CD4-positive, alpha-beta T cell treated with Interleukin-4 for 4 hours (primary cell): ENCODE data around the gene HOXC10.
A peak's percentile ranks its signal among the peaks of the same experiment; 100 is the strongest.

ENCODE experiments used
- DNase-seq: peaks from one replicate; pipeline ENCODE4 v3.0.0-alpha.2; 2020

Gene HOXC10

DNA sequence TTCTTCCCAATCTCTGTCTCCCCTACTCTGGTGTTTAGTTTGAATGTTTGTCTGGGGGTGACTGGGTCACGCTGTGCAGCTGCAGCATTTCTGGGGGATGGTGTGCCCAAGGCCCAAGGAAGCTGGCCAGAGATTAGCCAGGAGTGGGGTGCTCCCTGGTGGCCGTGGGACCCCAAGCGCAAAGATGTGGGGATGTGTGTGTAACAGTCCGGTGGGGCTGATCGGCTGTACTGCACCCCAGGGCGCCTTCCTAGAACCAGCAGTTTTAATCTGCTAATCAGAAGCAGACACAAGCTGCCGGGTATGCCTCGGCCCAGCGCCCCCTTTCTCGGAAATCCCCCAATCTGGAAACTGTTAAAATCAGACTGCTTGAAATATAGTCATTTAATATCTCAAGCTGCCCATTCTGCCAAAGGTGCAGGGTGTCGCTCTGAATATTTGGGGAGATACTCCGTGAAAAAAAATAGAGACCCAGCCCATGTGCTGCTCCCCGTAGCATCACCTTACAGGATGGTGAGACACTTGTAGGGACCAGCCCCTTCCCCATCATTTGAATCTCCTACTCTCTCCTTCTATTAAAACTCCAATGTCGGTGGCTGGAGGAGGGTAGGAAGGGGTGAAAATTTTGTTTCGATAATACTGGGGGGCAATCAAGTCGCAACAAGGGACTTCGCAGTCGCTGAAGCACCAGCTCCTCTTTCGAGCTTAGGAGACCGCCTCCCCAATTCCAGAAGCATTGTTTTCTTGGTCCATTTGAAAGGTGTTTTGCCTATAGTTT, 19.3 kb downstream of the HOXC10 start:
- DNase-seq: no peak

DNA sequence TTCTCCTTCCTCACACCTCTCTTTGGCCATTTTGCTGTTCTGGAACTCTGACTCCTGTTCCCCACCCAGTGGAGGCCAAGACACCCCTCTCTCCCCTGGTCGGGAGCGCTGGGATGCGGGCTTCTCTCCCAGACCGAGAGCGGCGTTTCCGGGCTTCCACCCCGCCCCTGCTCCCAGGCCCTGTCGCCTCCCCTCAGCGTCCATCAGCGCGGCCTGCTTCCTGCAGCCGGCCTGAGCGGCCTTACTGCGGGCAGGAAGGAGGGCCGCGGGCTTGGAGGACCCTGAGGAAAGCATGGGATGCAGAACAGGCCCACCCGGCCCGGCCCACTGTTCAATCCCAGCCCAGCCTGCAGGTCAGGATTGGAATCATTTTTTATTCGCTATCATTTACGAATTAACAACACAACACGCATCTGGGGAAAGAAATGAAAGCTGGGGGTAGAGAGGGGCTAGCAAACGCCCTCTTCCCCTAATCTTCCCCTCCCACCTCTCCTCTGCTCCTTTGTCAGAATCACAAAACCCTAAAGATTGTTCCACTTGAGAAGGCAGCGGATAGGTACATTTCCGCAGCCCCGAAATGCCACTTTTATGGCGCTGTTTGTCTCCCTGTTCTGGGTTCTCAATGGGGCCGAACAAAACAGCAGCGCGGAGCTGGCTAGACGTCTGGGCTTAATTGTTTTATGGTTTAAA, 20.0 kb downstream of the HOXC10 start:
- DNase-seq: no peak

DNA sequence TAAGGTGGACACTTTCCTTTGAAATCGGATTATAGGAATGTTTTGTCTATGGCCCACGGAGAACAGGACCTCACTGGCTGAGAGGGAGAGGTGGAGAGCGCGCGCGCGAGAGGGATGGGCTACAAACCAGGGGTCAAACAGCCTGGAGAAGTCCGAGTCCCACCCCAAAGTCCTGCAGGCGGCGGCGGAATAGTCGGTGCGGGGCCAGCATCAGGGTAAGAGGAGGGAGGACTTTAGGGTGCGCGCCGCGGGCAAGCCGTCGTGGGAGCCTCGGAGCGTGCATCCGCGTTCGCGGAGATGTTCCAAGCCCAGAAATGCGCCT, 20.5 kb downstream of the HOXC10 start:
- no peak for DNase-seq

DNA sequence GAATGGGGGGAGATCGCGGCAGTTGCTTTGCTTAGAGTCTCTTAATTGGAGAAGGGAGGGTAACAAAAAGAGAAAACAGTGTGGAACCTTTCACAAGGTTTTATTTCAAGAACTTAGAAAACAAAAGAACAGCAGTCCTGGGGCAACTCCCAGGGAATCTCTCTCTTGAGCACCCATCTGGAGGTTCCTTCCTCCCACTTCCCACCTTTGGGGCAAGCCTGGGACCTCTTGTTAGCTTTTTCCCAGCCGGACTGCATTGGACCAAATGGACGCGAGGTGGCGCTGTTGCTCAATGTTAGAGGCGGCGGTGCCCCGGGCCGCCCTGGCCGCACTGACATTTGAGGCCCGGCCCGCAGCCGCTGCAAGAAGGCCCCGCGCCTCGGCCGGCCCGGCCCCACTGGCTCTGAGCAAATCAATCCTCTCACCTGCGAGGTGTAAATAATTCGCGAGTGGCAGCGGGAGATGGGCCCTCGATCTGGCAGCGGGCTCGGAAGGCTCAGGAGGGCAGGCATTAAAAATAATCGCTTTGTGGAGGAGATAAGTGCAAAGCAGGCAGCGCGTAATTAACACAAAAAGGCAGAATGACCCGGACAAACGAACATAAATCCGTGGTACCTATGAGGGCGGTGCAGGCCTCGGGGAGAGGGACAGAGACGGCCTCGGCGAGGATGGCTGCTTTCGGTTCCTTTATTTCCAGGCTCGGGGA, 21.1 kb downstream of the HOXC10 start:
- peak; percentile 77 for DNase-seq

DNA sequence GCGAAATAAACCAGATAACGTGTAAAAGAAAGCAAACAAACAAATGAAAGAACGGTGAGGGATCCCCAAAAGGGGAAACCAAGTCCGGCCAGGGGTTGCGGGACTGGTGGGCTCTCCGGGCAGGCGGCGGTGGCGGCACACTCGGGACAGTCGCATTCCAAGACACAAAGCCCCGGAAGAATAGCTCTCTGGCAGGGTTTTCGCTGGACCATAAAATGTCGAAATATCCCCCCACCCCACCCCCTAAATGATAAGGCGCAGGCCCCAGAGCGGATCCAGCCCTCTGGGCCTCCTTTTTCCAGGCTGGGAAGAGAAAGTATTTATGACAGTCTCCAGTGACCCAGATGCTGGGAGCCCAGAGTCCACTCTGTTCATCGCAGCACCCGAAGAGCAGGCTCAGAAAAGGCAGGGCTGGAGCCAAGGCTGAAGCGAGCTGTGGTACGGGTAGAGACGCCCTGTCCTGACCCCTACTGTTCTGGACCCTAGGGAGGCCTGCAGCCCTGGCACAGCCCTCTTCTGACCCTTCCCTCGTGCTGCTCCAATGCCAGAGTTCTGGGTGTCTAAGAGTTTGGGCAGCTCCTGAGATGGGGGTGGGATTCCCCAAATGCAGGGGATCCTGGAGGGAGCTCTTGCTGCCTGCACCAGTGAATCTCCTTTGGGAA, 21.7 kb downstream of the HOXC10 start:
- no peak for DNase-seq

DNA sequence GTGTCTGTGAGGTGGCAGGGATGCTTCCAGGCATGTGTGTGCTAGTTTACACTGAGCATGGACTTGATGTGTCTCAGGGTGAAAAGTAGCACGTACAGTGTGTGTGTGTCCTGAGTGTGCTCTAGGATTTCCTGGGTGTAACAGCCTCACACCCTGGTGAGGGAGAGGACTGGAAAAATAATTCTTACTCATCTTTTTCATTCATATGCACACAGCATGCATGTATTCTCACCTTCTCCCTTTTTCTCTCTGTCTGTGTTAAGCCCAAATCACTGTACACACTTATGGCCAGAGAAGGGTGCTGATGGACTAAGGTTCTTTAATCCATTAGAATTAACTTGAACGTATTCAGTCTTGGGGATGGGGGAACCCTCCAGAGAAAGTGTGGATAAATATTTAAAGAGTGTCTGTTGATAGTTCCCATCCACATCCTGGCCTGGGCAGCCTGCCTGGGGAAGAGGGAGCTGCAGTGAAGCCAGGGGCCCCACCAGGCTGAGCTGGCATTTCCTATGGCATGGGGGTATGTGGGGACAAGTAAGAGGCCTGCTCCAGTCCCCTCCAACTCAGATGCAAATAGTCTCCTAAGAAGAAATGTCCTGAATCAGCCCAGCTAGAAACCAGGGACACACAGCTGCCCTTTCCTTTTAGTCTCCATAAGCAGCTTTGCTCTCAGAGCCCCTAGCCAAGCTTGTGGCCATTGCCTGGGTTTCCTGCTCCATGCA, 22.8 kb downstream of the HOXC10 start:
- DNase-seq: no peak

DNA sequence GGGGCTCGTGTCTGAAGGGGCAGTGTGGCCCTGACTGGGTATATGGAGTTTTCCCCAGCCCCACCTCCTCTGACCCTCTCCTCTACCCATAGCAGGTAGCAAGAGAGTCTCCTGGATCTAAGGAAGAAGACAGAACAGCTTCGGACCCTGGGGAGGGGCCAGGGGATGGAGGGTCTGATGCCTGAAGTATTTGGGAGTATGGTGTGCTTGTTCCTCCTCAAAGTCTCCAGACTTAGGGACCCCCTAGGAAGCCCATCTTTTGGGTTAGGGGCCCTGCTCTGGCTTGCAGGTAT, 23.3 kb downstream of the HOXC10 start:
- no peak for DNase-seq

DNA sequence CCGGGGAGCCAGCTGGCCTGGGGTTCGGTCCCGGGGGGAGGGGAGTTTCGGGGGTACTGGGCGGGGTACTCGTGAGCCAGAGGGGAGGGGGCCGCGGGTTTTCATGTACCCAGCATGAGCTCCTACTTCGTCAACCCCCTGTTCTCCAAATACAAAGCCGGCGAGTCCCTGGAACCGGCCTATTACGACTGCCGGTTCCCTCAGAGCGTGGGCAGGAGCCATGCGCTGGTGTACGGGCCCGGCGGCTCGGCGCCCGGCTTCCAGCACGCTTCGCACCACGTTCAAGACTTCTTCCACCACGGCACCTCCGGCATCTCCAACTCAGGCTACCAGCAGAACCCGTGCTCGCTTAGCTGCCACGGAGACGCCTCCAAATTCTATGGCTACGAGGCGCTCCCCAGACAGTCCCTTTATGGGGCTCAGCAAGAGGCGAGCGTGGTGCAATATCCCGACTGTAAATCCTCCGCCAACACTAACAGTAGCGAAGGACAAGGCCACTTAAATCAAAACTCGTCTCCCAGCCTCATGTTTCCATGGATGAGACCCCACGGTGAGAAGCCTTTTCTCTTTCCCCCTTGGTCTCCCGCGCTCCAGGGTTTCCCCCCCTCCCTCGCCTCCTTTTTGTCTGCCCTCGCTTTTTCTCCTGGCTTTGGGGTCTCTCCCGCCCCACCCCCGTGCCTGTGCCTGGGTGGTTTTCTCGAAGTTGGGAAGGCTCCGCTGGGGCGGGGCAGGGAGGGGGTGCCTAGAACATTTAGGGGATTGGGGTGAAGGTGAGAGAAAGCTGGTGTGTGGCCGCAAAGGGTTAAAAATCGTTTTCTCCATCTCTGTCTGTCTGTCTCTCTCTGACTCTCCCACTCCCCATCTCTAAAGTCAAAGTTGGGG, 24.5 kb downstream of the HOXC10 start:
- DNase-seq: no peak

DNA sequence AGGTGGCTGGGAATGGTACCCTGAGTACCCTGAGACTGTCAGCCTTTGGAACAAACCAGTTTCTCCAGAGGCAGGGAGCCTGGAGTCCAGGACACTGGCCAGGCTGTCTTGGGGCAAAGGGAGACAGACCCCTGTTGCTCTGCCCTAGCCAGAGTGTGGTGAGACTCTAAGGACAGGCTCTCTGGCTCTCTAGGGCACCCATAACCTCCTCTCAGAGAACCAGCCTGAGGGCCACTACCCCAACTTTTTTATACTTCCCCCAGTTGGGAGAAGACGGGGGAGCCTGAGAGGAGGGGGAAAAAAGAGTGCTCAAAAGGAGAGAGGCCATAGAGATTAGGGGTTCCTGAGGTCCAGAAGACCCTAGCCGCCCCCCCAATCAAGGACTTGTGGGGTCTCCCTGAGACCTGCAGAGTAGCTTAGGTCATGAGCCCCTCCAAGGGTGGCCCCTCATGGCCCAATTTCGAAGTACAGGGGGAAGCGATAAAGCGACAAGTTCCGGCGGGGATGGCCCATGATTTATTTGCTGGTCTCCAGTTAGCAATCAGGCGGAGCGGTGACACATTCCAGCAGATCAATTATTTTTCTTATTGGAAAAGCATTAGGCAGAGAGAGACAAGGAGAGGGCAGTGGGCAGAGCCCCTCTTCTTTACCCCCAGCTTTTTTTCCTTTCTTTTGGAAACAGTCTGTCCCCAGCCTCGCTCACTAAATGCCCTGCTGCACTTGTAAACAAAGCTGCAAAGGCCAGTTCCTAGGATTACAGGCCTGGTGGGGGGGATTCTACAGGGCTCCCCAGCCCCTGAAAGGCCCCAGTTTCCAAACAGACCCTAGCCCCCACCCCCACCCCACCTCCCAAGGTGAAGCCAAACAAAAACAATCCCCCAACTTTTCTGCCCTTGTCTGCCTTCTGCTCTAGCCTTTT, 25.4 kb downstream of the HOXC10 start:
- no peak for DNase-seq

DNA sequence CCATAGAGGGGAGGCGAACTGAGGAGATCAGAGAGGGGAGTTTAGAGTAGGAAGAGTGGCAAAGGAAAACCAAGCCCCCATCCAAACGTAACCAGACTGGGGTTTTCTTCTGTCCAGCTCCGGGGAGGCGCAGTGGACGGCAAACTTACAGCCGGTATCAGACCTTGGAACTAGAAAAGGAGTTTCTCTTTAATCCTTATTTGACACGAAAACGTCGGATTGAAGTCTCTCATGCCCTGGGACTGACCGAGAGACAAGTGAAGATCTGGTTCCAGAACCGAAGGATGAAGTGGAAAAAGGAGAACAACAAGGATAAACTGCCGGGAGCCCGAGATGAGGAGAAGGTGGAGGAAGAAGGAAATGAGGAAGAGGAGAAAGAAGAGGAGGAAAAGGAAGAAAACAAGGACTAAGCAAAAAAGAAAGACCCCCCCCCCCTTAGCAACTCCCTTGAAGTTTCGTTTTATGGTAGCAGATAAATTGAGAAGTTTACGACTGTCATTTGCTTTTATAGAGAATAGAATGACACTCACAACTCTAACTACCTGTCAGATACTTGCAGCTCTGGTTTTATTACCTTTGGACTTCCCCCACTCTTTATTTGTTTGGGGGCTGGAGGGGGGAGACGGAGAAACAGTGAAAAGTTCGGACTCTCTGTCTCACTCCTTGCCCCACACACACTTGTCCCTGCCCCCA, 26.2 kb downstream of the HOXC10 start:
- no peak for DNase-seq

DNA sequence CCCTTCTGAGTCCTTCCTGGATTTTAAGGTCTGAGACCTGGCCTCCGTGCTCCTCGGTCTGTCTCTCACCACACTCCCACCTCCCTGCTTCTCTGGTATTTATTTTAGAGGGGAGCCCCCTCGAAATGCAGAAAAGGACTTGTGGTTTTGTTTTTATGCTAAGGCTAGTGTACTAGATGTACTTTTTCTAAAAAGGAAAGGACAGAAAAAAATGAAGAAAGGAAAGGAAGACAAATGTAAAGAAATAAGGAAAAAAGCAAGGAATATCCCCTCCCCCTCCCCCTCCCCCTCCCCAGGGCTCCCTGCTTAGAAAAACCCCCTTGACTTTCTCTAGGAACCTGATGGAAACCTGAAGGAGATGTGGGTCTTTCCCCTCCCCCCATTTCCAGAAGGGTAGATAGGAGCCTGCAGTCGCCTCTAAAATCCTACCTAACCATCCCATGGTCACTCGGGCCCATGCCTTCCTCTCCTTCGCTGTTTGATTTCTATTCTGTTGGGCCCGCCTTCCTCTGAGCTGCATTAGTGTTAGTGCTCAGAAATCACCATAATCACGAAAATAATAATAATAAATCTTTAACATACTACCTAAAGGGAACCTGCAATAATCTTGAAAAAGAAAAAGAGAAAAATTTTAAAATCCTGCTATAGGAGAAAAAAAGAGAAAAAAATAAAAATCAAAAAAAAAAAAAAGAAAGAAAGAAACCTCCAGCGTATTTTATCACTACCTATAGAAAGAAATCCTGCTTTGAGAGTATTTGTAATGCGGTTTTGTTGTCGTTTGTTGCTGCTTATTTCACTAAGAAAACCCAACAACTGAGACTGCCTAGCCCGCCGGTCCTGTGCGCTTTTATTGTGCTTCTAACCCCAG, 27.0 kb downstream of the HOXC10 start:
- DNase-seq: no peak

DNA sequence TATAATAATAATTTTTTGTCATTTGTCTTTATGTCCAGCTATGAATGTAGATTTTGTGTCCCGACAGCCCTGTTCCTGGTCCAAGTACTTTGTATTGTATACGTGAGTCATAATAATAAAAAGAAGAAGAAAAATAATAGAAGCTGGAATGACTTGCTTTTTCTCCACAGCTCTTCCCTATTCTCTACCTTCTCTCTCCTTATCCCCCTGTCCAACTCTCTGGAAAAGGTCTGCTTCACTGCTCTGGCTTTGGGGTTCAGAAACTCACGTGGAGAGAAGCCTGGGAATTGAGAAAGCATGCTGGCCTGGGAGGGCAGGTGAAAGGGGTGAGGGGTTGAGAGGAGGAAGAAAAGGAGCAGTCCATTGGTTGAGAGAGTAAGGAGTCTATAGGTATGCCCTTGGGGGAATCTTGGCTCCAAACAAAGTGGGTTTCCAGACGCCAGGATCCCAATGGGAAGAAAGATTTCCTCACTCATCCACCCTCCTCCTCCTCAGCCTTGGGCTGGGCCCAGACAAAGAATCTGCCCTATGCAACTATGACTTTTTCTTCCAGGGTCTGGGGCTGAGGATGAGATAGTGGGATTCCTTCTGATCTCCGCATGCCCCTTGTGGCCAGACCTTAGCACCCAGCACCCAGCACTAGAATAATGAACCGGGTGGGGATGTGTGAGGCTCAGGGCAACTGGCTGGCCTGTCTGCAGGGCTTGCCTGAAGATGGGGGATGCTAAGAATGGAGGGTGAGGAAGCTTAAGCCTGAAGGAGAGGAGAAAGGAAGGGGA, 27.9 kb downstream of the HOXC10 start:
- DNase-seq: no peak

DNA sequence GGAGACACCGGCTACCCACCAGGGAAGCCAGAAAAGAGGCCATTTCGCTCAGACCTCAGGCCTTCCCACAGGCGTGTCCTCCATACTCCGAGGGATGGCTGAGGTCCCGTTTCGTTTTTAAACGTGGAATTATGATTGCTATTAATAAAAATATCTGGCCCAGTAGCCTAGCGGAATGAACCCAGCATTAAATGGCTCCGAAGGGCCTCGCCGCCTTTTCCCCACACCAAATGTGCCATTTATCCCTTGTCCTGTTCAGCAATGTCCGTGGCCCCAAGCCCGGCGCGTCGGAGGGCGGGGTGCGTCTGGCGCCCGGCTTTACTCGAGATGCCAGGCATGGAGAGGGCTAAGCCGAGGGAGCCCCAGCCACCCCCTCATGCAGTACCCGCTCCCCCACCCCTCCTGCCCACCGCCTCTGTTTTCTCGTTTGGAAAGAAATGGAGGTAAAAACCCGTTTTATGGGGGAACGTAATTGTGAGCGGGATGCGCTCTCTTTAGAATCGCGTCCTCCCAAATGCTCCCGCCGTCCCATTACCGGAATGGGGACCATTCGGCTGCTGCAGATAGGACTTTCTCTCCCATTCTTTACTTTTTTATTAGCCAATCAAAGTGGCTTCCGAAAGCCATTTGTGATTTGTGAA, 29.6 kb downstream of the HOXC10 start:
- DNase-seq: no peak

DNA sequence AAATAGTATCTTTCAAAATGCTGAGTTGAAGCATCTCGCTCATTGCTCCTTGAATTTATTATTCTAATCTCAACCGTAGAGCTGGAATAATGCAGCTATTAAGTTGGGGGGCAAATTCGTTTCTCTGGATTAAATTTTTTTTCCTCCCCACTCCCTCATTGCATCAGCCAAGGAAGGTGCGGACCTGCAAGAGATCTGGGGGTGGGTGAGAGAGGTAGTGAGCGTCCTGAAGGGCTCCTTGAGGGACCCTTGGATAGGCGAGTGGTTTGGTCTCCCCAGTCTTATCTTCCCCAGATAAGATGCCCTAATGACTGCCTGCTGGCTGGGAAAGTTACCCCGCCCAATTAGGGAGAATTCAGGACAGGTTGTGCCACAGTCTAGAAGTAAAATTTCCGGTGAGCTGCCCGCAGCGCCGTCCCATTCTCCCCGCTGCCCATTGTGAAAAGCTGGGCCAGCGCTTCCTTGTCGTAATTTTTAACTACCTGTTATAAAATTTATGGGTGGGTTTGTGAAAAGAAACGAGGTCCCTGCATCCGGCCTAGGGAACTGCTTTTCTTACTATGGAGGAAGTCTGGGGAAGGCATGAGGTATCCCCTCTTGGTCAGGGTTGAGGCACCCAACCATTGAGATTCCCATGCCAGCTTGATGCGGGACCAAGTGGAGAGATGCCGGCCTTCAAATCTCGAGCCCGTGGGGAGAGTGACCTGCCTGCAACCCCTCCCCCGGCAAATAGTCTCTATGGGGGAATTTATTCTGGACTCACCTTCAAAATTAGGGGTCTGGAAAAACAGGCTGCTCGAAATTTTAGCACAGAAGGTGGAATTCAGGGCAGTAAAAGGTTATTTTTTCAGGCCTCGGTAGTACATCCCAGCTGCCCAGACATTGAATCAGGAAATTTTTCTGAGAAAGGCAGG, 30.3 kb downstream of the HOXC10 start:
- no peak for DNase-seq

DNA sequence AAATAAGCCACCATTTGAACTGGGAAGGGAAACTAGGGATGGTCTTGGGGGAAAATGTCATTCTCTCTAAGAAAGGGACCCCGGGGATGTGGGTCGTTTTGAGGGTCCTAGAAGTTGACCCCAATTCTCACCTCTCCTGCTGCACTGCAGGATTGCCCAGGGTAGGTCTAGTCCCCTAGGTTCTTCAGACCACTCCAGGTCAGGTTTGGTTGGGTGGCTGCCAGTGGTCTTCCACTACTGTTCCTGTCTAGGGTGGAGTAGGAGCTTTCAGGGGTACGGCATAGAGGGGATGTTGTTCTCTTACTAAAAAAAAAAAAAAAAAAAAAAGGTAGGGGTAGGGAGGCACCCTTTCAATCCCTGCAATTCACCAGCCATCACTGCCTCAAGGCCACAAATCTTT, 31.1 kb downstream of the HOXC10 start:
- no peak for DNase-seq

DNA sequence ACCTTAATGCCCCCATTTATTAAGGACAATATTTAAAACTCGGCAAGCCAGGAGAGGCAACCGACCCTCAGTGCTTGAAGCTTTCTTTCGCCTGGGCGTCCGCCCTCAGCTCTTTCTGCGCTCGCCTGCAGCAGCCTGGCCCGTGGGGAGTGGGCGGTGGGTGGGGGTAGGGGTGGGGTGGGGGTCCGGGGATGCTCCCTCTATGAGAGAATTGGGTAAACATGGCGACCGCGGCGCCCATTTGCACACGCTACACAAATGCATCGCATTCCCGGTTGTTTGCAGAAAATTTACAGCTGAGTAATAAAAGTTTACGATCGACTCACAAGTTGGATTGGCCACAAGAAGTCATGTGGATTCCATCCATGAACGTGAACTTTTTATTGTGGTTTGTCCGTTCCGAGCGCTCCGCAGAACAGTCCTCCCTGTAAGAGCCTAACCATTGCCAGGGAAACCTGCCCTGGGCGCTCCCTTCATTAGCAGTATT, 31.6 kb downstream of the HOXC10 start:
- no peak for DNase-seq
